NCI-H1105 (cell line): ENCODE measurements around the gene FSIP1.
A peak's percentile ranks its signal among the peaks of the same experiment; 100 is the strongest.

Source experiments
- DNase-seq: peaks from one replicate; lab custom pipeline; 2025; lab: John Stamatoyannopoulos, UW

Gene FSIP1

GRCh38 chr15:39684233-39684632 lies 98.4 kb downstream of the FSIP1 start:
- DNase-seq = no peak

- DNase-seq = no peak
These were observed 100.3 kb downstream of the FSIP1 start for GRCh38 chr15:39682366-39682765.

- DNase-seq = no peak
These were observed 101.8 kb downstream of the FSIP1 start for GRCh38 chr15:39680868-39681267.

GRCh38 chr15:39672666-39673065 lies 110.0 kb downstream of the FSIP1 start:
- DNase-seq = no peak

- DNase-seq = no peak
These were observed 110.5 kb downstream of the FSIP1 start for GRCh38 chr15:39672184-39672583.

- no peak for DNase-seq
These were observed 112.0 kb downstream of the FSIP1 start for GRCh38 chr15:39670687-39671086.

GRCh38 chr15:39669661-39670060 lies 113.0 kb downstream of the FSIP1 start:
- DNase-seq = peak; percentile 58

- DNase-seq = no peak
These were observed 113.4 kb downstream of the FSIP1 start for GRCh38 chr15:39669241-39669640.

GRCh38 chr15:39668457-39668856 lies 114.2 kb downstream of the FSIP1 start:
- DNase-seq = no peak

GRCh38 chr15:39667382-39668127 lies 115.1 kb downstream of the FSIP1 start:
- DNase-seq = no peak

- no peak for DNase-seq
These were observed 116.0 kb downstream of the FSIP1 start for GRCh38 chr15:39666677-39667076.

GRCh38 chr15:39665629-39666250 lies 116.9 kb downstream of the FSIP1 start:
- no peak for DNase-seq

- no peak for DNase-seq
These were observed 118.9 kb downstream of the FSIP1 start for GRCh38 chr15:39663704-39664250.

- DNase-seq = no peak
These were observed 120.9 kb downstream of the FSIP1 start for GRCh38 chr15:39661776-39662175.

- DNase-seq = no peak
These were observed 123.9 kb downstream of the FSIP1 start for GRCh38 chr15:39658740-39659139.

- no peak for DNase-seq
These were observed 125.0 kb downstream of the FSIP1 start for GRCh38 chr15:39657668-39658067.

- DNase-seq = no peak
These were observed 125.5 kb downstream of the FSIP1 start for GRCh38 chr15:39657181-39657580.

GRCh38 chr15:39654304-39654703 lies 128.3 kb downstream of the FSIP1 start:
- DNase-seq = no peak

GRCh38 chr15:39651881-39652280 lies 130.8 kb downstream of the FSIP1 start:
- DNase-seq = no peak

- no peak for DNase-seq
These were observed 131.3 kb downstream of the FSIP1 start for GRCh38 chr15:39651295-39651694.

GRCh38 chr15:39649757-39650156 lies 132.9 kb downstream of the FSIP1 start:
- no peak for DNase-seq

GRCh38 chr15:39646425-39646824 lies 136.2 kb downstream of the FSIP1 start:
- no peak for DNase-seq

- no peak for DNase-seq
These were observed 136.7 kb downstream of the FSIP1 start for GRCh38 chr15:39645976-39646257.
